ENCODE measurements around the gene GGTLC2. TPM values are rescaled to one million over a fixed set of nuclear protein-coding genes. Genes with fewer than 3 reads are reported as not detected.
"Not testable (repeated sequence)": the region's sequence is repeated elsewhere in the genome, so short reads cannot be mapped to it uniquely, and the experiment has no call there.

Gene GGTLC2
- total RNA-seq, 2 donors from 2014 or later = not detected

- H3K4me1 ChIP-seq; H3K36me3 ChIP-seq (replicated peaks in 1 of 2; ENCODE audit: insufficient read depth in 1 of 2, low read depth in 2 of 2); H3K27me3 ChIP-seq; H3K9me3 ChIP-seq; H3K4me3 ChIP-seq; intact Hi-C loops (cut with DNase I); DNase-seq; H3K27ac ChIP-seq; ATAC-seq: not testable (repeated sequence)
- WGBS, 2 donors = 57 to 66% methylated on average over 1 to 4 of the region's 15 CpGs
Observed at GRCh38 chr22:22632226-22632625, 12.2 kb upstream of the GGTLC2 start.

- ATAC-seq; intact Hi-C loops (cut with DNase I); DNase-seq; H3K27ac ChIP-seq; H3K36me3 ChIP-seq (replicated peaks in 1 of 2; ENCODE audit: insufficient read depth in 1 of 2, low read depth in 2 of 2); H3K4me3 ChIP-seq; H3K9me3 ChIP-seq; H3K4me1 ChIP-seq; H3K27me3 ChIP-seq: not testable (repeated sequence)
- 68 to 78% methylated on average over 7 to 14 of the region's 14 CpGs for WGBS, 2 donors
Observed at GRCh38 chr22:22633533-22633932, 10.9 kb upstream of the GGTLC2 start.

- not testable (repeated sequence) for ATAC-seq
- DNase-seq = peak in 2 of 4 donors; percentile 5 to 30
Observed at GRCh38 chr22:22636260-22636659, 8.2 kb upstream of the GGTLC2 start.

GRCh38 chr22:22638313-22638712, 6.1 kb upstream of the GGTLC2 start:
- intact Hi-C loops (cut with DNase I); H3K4me1 ChIP-seq; DNase-seq; H3K36me3 ChIP-seq (replicated peaks in 1 of 2; ENCODE audit: insufficient read depth in 1 of 2, low read depth in 2 of 2); H3K4me3 ChIP-seq; H3K27me3 ChIP-seq; H3K27ac ChIP-seq; H3K9me3 ChIP-seq; ATAC-seq: not testable (repeated sequence)
- 40 to 75% methylated on average over 1 to 2 of the region's 17 CpGs for WGBS, 2 donors

More at GRCh38 chr22:22636260-22636659, 8.2 kb upstream of the GGTLC2 start:
- 50% methylated on average over 4 of the region's 7 CpGs; no CpG with 5 or more reads in 1 of the 2 donors for WGBS, 2 donors
- TF ChIP-seq CTCF (IDR thresholded peaks at IDR 0.05) = peak in 1 of 7 experiments; percentile 13
- H3K36me3 ChIP-seq (replicated peaks in 1 of 2; ENCODE audit: insufficient read depth in 1 of 2, low read depth in 2 of 2); H3K27me3 ChIP-seq; H3K27ac ChIP-seq; H3K9me3 ChIP-seq; H3K4me1 ChIP-seq; H3K4me3 ChIP-seq; intact Hi-C loops (cut with DNase I): not testable (repeated sequence)

- ATAC-seq; H3K9me3 ChIP-seq; H3K4me3 ChIP-seq; intact Hi-C loops (cut with DNase I); H3K27me3 ChIP-seq; DNase-seq; H3K36me3 ChIP-seq (replicated peaks in 1 of 2; ENCODE audit: insufficient read depth in 1 of 2, low read depth in 2 of 2); H3K27ac ChIP-seq; H3K4me1 ChIP-seq: not testable (repeated sequence)
- 84% methylated on average over 7 of the region's 10 CpGs; no CpG with 5 or more reads in 1 of the 2 donors for WGBS, 2 donors
Observed at GRCh38 chr22:22642255-22642654, 2.2 kb upstream of the GGTLC2 start.

GRCh38 chr22:22645969-22646368, 1.6 kb downstream of the GGTLC2 start:
- H3K36me3 ChIP-seq (replicated peaks in 1 of 2; ENCODE audit: insufficient read depth in 1 of 2, low read depth in 2 of 2); H3K4me3 ChIP-seq; ATAC-seq; intact Hi-C loops (cut with DNase I); H3K4me1 ChIP-seq; H3K27ac ChIP-seq; H3K9me3 ChIP-seq; DNase-seq; H3K27me3 ChIP-seq: not testable (repeated sequence)
- 91% methylated on average over 2 of the region's 4 CpGs; no CpG with 5 or more reads in 1 of the 2 donors for WGBS, 2 donors

GRCh38 chr22:22647952-22648351, 3.5 kb downstream of the GGTLC2 start:
- TF ChIP-seq CTCF (IDR thresholded peaks at IDR 0.05) = peak in 5 of 7 experiments; percentile 19 to 40 (median 38)
- intact Hi-C loops (cut with DNase I); H3K36me3 ChIP-seq (replicated peaks in 1 of 2; ENCODE audit: insufficient read depth in 1 of 2, low read depth in 2 of 2); H3K4me3 ChIP-seq; H3K9me3 ChIP-seq; ATAC-seq; H3K27ac ChIP-seq; H3K27me3 ChIP-seq; H3K4me1 ChIP-seq: not testable (repeated sequence)
- peak in 1 of 4 donors; percentile 9 for DNase-seq
- WGBS, 2 donors = 34 to 87% methylated on average over 2 to 8 of the region's 12 CpGs

GRCh38 chr22:22648863-22649536, 4.6 kb downstream of the GGTLC2 start:
- H3K36me3 ChIP-seq (replicated peaks in 1 of 2; ENCODE audit: insufficient read depth in 1 of 2, low read depth in 2 of 2); H3K9me3 ChIP-seq; DNase-seq; ATAC-seq; intact Hi-C loops (cut with DNase I); H3K27ac ChIP-seq; H3K27me3 ChIP-seq; H3K4me1 ChIP-seq; H3K4me3 ChIP-seq: not testable (repeated sequence)
- WGBS, 2 donors = 85 to 87% methylated on average over 9 of the region's 9 CpGs

- WGBS, 2 donors = 61 to 75% methylated on average over 4 to 5 of the region's 8 CpGs
- H3K27me3 ChIP-seq; H3K36me3 ChIP-seq (replicated peaks in 1 of 2; ENCODE audit: insufficient read depth in 1 of 2, low read depth in 2 of 2); H3K9me3 ChIP-seq; intact Hi-C loops (cut with DNase I); ATAC-seq; H3K27ac ChIP-seq; DNase-seq; H3K4me3 ChIP-seq; H3K4me1 ChIP-seq: not testable (repeated sequence)
Observed at GRCh38 chr22:22649761-22650160, 5.3 kb downstream of the GGTLC2 start.

GRCh38 chr22:22650398-22650797, 6.0 kb downstream of the GGTLC2 start:
- H3K4me3 ChIP-seq; ATAC-seq; H3K27ac ChIP-seq; H3K4me1 ChIP-seq; H3K27me3 ChIP-seq; H3K36me3 ChIP-seq (replicated peaks in 1 of 2; ENCODE audit: insufficient read depth in 1 of 2, low read depth in 2 of 2); H3K9me3 ChIP-seq; DNase-seq; intact Hi-C loops (cut with DNase I): not testable (repeated sequence)
- WGBS, 2 donors = 36% methylated on average over 6 of the region's 9 CpGs; no CpG with 5 or more reads in 1 of the 2 donors

Data from body of pancreas (tissue), 4 donors.